ENCODE measurements around the gene ENHO.
"Not testable (repeated sequence)": the region's sequence is repeated elsewhere in the genome, so short reads cannot be mapped to it uniquely, and the experiment has no call there.

ENHO gene

GRCh38 chr9:34555500-34555899 is 32.7 kb upstream of the ENHO start:
- DNase-seq (ENCODE audit: low spot score), result no peak

- no peak for DNase-seq (ENCODE audit: low spot score)
Observed at GRCh38 chr9:34555002-34555348, 32.2 kb upstream of the ENHO start.

- no peak for DNase-seq (ENCODE audit: low spot score)
Observed at GRCh38 chr9:34554211-34555001, 31.6 kb upstream of the ENHO start.

GRCh38 chr9:34553511-34554021 is 30.8 kb upstream of the ENHO start:
- no peak for DNase-seq (ENCODE audit: low spot score)

- no peak for DNase-seq (ENCODE audit: low spot score)
Observed at GRCh38 chr9:34552986-34553385, 30.2 kb upstream of the ENHO start.

- no peak for DNase-seq (ENCODE audit: low spot score)
Observed at GRCh38 chr9:34552606-34552981, 29.8 kb upstream of the ENHO start.

GRCh38 chr9:34551751-34552605 is 29.2 kb upstream of the ENHO start:
- DNase-seq (ENCODE audit: low spot score), result no peak

GRCh38 chr9:34550681-34551270 is 28.0 kb upstream of the ENHO start:
- no peak for DNase-seq (ENCODE audit: low spot score)

GRCh38 chr9:34550016-34550680 is 27.4 kb upstream of the ENHO start:
- DNase-seq (ENCODE audit: low spot score), result no peak

GRCh38 chr9:34549407-34549732 is 26.6 kb upstream of the ENHO start:
- DNase-seq (ENCODE audit: low spot score), result no peak

GRCh38 chr9:34547960-34548611 is 25.3 kb upstream of the ENHO start:
- DNase-seq (ENCODE audit: low spot score), result peak; percentile 81

- peak; percentile 60 for DNase-seq (ENCODE audit: low spot score)
Observed at GRCh38 chr9:34546834-34547827, 24.3 kb upstream of the ENHO start.

- DNase-seq (ENCODE audit: low spot score), result no peak
Observed at GRCh38 chr9:34546102-34546833, 23.5 kb upstream of the ENHO start.

- DNase-seq (ENCODE audit: low spot score), result no peak
Observed at GRCh38 chr9:34545497-34545896, 22.7 kb upstream of the ENHO start.

- no peak for DNase-seq (ENCODE audit: low spot score)
Observed at GRCh38 chr9:34544035-34544434, 21.2 kb upstream of the ENHO start.

- no peak for DNase-seq (ENCODE audit: low spot score)
Observed at GRCh38 chr9:34541540-34541939, 18.8 kb upstream of the ENHO start.

GRCh38 chr9:34540827-34541226 is 18.0 kb upstream of the ENHO start:
- DNase-seq (ENCODE audit: low spot score), result no peak

GRCh38 chr9:34536685-34537084 is 13.9 kb upstream of the ENHO start:
- no peak for DNase-seq (ENCODE audit: low spot score)

- not testable (repeated sequence) for DNase-seq (ENCODE audit: low spot score)
Observed at GRCh38 chr9:34532041-34532440, 9.3 kb upstream of the ENHO start.

- no peak for DNase-seq (ENCODE audit: low spot score)
Observed at GRCh38 chr9:34526026-34526425, 3.2 kb upstream of the ENHO start.
